Measurements from ENCODE around the gene SNX33. TPM values are rescaled to one million over a fixed set of nuclear protein-coding genes. Genes with fewer than 3 reads are reported as not detected.

The SNX33 gene
- 10 to 100 TPM; 11.0 to 19.8 (median 15.2) TPM for polyA plus RNA-seq
- long read RNA-seq, donor 1 = 0 reads
- long read RNA-seq, donor 2, full-length matches to known transcripts = 2 of 2 reads
- long read RNA-seq, donor 2, partial matches to known transcripts = 0 of 2 reads
- long read RNA-seq, donor 2, other reads (novel, unspliced or antisense) = 0 of 2 reads
- long read RNA-seq, donor 3, full-length matches to known transcripts = 1 of 1 reads
- long read RNA-seq, donor 3, partial matches to known transcripts = 0 of 1 reads
- long read RNA-seq, donor 3, other reads (novel, unspliced or antisense) = 0 of 1 reads
- long read RNA-seq, donor 4, full-length matches to known transcripts = 1 of 1 reads
- long read RNA-seq, donor 4, partial matches to known transcripts = 0 of 1 reads
- long read RNA-seq, donor 4, other reads (novel, unspliced or antisense) = 0 of 1 reads
- long read RNA-seq, donor 5 = 0 reads
- long read RNA-seq, donor 6, full-length matches to known transcripts = 3 of 3 reads
- long read RNA-seq, donor 6, partial matches to known transcripts = 0 of 3 reads
- long read RNA-seq, donor 6, other reads (novel, unspliced or antisense) = 0 of 3 reads
- long read RNA-seq, donor 7, full-length matches to known transcripts = 1 of 1 reads
- long read RNA-seq, donor 7, partial matches to known transcripts = 0 of 1 reads
- long read RNA-seq, donor 7, other reads (novel, unspliced or antisense) = 0 of 1 reads
- long read RNA-seq, donor 8 = 0 reads
- long read RNA-seq, donor 9, full-length matches to known transcripts = 2 of 2 reads
- long read RNA-seq, donor 9, partial matches to known transcripts = 0 of 2 reads
- long read RNA-seq, donor 9, other reads (novel, unspliced or antisense) = 0 of 2 reads
- long read RNA-seq, donor 10, full-length matches to known transcripts = 6 of 6 reads
- long read RNA-seq, donor 10, partial matches to known transcripts = 0 of 6 reads
- long read RNA-seq, donor 10, other reads (novel, unspliced or antisense) = 0 of 6 reads

DNA sequence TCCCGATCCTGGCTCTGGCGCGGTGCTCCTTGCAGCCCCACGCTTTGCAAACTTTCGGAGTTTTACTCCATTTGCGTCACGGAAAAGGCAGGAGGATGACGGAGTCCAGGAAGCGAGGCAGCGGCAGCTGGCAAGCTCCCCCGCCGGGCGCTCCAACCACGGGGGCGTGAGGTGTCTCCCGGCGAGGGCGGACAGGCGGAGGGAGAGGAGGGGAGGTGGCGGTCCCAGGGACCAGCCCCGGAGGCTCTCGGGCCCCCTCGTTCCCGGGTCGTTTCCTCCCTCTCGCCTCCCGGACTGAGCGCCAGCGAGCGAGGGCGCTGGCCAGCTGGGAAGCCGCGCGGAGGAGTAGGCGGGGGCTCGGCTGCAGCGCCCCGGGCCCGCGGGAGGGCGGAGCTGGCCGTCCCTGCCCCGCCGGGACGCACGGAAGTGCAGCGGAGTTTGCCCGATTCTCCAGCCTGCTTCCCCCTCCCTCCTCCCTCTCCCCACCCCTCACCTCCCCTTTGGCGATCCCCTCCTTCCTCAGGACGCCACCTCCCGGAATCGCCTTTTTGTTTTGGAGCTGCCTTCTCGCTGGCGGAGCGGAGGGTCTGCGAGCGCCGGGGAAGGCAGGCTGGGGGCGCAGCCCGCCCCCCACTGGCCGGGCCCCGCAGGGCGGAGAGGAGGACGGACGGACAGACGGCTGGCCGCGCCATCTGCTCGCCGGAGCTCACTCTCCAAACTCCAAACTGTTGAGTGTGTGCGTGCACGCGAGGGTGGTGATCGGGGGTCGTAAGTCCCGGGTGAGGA lies at the start of gene SNX33:
Gene SNX33, plus strand, starts transcription at position 543 of the 786 bp plus-strand sequence. CDS start 1,191 bp downstream, outside the sequence.
- Histone ChIP-seq H3K36me3 (ENCODE audit: control insufficient read depth in 3 of 3, insufficient read depth in 2 of 3, low read depth in 1 of 3, low read length in 3 of 3) (peaks cover 0 to 36% (median 0%) of the 10 kb centered on the region in 3 donors), H3K27me3 (ENCODE audit: control insufficient read depth in 3 of 3, insufficient read depth in 3 of 3, low read length in 3 of 3) (no peaks in the 10 kb centered on the region), H3K4me3 (ENCODE audit: low read depth in 1 of 3, low read length in 3 of 3) (peak within 1 kb of the TSS; percentile 69 to 92 (median 86)), H3K9me3 (ENCODE audit: control insufficient read depth in 2 of 2, insufficient read depth in 1 of 2, low read depth in 1 of 2, low read length in 1 of 2) (no peaks in the 10 kb centered on the region), H3K27ac (ENCODE audit: low read depth in 1 of 3, low read length in 2 of 3) (peak within 1 kb of the TSS; percentile 87 to 93 (median 89)), H3K4me1 (ENCODE audit: control insufficient read depth in 3 of 3, insufficient read depth in 2 of 3, low read depth in 1 of 3, low read length in 2 of 3) (peaks cover 4 to 50% (median 17%) of the 10 kb centered on the region in 3 donors)
- no peak for FAIRE-seq
- WGBS, 3 donors = 0% methylated on average over 45 to 76 of the region's 76 CpGs
- DNase-seq = peak; percentile 85 to 91

DNA sequence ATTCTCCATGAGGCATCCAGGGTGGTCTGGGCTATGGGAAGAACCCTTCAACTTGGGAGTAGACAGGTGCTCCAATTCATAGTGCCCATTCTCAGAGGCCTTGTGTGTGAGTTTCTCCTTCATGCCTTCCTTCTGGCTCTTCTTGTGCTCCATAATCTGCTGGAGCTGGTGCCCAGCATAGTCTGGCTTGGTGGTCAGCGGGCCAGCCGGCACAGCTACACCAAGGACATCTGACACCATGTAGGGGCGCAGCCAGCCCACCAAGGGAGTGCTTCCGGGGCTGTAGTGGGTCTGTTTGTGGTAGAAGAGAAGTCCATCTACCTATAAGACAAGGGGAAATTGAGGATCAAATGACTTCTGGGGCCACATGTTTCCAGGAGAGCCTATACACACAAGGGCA lies 49.4 kb upstream of the SNX33 start:
- no peaks in the 10 kb centered on the region for H3K4me1 ChIP-seq (ENCODE audit: control insufficient read depth in 3 of 3, insufficient read depth in 2 of 3, low read depth in 1 of 3, low read length in 2 of 3)
- no peak for FAIRE-seq
- no peaks in the 10 kb centered on the region for H3K9me3 ChIP-seq (ENCODE audit: control insufficient read depth in 2 of 2, insufficient read depth in 1 of 2, low read depth in 1 of 2, low read length in 1 of 2)
- no peak overlapping the region for H3K4me3 ChIP-seq (ENCODE audit: low read depth in 1 of 3, low read length in 3 of 3)
- no peaks in the 10 kb centered on the region for H3K27me3 ChIP-seq (ENCODE audit: control insufficient read depth in 3 of 3, insufficient read depth in 3 of 3, low read length in 3 of 3)
- no peak for DNase-seq
- WGBS, 3 donors = 91 to 99% (median 93%) methylated on average over 4 of the region's 4 CpGs
- peak overlapping the region in 1 of 3 donors; percentile 26 for H3K27ac ChIP-seq (ENCODE audit: low read depth in 1 of 3, low read length in 2 of 3)
- peaks cover 10 to 37% (median 13%) of the 10 kb centered on the region in 3 donors for H3K36me3 ChIP-seq (ENCODE audit: control insufficient read depth in 3 of 3, insufficient read depth in 2 of 3, low read depth in 1 of 3, low read length in 3 of 3)

DNA sequence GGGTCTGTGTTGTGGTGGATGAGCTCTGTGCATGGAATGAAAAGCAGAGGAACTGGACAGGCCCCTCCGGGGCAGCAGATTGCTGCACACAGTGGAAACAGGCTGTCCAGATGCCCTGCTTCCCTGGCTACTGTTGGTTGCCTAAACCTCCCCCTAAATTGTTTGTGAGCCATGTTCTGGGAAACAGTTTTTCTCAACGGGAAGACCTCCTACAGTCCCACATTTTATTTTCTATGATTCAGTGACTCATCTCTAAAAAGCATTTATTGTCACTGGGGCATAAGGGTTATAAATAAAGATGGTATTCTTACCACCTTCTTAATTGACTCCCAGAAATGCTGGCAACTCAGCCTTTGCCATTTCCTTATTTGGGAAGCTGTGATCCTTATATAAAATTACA lies 48.3 kb upstream of the SNX33 start:
- no peaks in the 10 kb centered on the region for H3K27me3 ChIP-seq (ENCODE audit: control insufficient read depth in 3 of 3, insufficient read depth in 3 of 3, low read length in 3 of 3)
- no peaks in the 10 kb centered on the region for H3K4me1 ChIP-seq (ENCODE audit: control insufficient read depth in 3 of 3, insufficient read depth in 2 of 3, low read depth in 1 of 3, low read length in 2 of 3)
- peaks cover 10 to 35% (median 13%) of the 10 kb centered on the region in 3 donors for H3K36me3 ChIP-seq (ENCODE audit: control insufficient read depth in 3 of 3, insufficient read depth in 2 of 3, low read depth in 1 of 3, low read length in 3 of 3)
- FAIRE-seq = no peak
- no peak overlapping the region for H3K4me3 ChIP-seq (ENCODE audit: low read depth in 1 of 3, low read length in 3 of 3)
- H3K27ac ChIP-seq (ENCODE audit: low read depth in 1 of 3, low read length in 2 of 3) = peak overlapping the region in 1 of 3 donors; percentile 70
- 56 to 73% (median 67%) methylated on average over 2 of the region's 2 CpGs for WGBS, 3 donors
- DNase-seq = no peak
- no peaks in the 10 kb centered on the region for H3K9me3 ChIP-seq (ENCODE audit: control insufficient read depth in 2 of 2, insufficient read depth in 1 of 2, low read depth in 1 of 2, low read length in 1 of 2)

DNA sequence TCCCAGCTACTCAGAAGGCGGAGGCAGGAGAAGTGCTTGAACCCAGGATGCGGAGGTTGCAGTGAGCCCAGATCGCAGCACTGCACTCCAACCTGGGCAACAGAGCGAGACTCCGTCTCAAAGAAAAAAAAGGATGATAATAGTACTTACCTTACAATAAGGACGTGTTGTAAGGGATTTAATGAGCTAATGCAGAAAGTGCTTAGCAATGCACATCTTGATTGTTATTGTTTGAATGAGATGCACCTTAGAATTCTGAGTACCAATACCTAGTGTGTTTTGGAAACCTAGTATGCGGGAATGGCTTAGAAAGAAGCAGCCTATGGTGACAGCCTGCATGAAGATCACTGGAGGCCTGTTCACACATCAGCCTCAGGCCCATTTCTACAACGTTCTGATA lies 41.7 kb upstream of the SNX33 start:
- Histone ChIP-seq H3K27ac (ENCODE audit: low read depth in 1 of 3, low read length in 2 of 3) (peak overlapping the region in 2 of 3 donors; percentile 9 to 52), H3K4me3 (ENCODE audit: low read depth in 1 of 3, low read length in 3 of 3) (no peak overlapping the region), H3K4me1 (ENCODE audit: control insufficient read depth in 3 of 3, insufficient read depth in 2 of 3, low read depth in 1 of 3, low read length in 2 of 3) (no peaks in the 10 kb centered on the region), H3K9me3 (ENCODE audit: control insufficient read depth in 2 of 2, insufficient read depth in 1 of 2, low read depth in 1 of 2, low read length in 1 of 2) (no peaks in the 10 kb centered on the region), H3K27me3 (ENCODE audit: control insufficient read depth in 3 of 3, insufficient read depth in 3 of 3, low read length in 3 of 3) (no peaks in the 10 kb centered on the region), H3K36me3 (ENCODE audit: control insufficient read depth in 3 of 3, insufficient read depth in 2 of 3, low read depth in 1 of 3, low read length in 3 of 3) (peaks cover 7 to 46% (median 15%) of the 10 kb centered on the region in 3 donors)
- WGBS, 3 donors = 92 to 94% (median 93%) methylated on average over 8 of the region's 8 CpGs
- no peak for FAIRE-seq
- no peak for DNase-seq

DNA sequence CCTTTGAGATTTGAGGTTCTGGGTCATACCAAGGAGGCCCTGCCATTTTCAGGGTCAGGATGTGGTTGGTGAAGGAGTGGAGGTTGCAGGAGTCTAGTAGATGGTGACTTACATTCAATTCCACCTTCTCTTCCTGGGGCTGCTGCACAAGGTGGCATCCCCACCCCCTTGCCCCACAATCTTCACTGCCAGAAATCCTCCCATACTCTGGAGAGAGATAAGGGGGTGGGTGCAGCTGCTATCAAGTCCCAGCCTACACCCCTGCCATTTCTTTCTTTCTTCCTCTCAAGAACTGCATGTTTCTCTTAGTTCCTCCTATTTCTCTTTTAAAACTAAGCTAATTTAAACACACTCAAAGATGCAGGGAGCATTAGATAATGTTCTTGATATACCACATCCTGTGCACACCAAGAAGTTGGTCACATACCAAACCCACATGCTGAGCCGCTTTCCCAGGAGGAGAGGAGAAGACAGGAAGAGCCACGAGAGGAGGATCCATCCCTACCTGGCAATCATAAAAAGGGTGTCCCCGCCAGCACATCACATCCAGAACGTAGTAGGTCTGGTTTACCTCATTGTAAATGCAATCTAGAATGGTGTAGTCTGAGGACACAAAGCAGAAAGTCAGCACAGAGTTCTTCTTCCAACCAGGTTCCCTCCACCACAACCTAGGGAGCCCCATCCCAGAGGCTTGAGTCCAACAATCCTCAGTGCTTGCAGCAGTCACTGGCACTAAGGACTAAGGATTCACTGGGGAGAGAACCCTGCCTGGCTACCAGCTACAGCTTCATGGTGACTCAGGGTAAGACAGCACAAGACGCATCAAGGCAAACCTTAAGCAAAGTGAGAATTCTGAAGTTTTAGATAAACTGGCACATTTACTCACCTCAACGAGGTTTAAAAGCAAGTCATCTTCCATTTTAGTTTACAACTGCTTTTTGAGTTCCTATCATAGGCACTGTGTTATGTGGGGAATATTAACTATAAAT lies 40.7 kb upstream of the SNX33 start:
- Histone ChIP-seq H3K4me3 (ENCODE audit: low read depth in 1 of 3, low read length in 3 of 3) (no peak overlapping the region), H3K4me1 (ENCODE audit: control insufficient read depth in 3 of 3, insufficient read depth in 2 of 3, low read depth in 1 of 3, low read length in 2 of 3) (no peaks in the 10 kb centered on the region), H3K9me3 (ENCODE audit: control insufficient read depth in 2 of 2, insufficient read depth in 1 of 2, low read depth in 1 of 2, low read length in 1 of 2) (no peaks in the 10 kb centered on the region), H3K27ac (ENCODE audit: low read depth in 1 of 3, low read length in 2 of 3) (peak overlapping the region in 1 of 3 donors; percentile 9), H3K27me3 (ENCODE audit: control insufficient read depth in 3 of 3, insufficient read depth in 3 of 3, low read length in 3 of 3) (no peaks in the 10 kb centered on the region), H3K36me3 (ENCODE audit: control insufficient read depth in 3 of 3, insufficient read depth in 2 of 3, low read depth in 1 of 3, low read length in 3 of 3) (peaks cover 9 to 53% (median 15%) of the 10 kb centered on the region in 3 donors)
- 69 to 78% (median 71%) methylated on average over 6 of the region's 6 CpGs for WGBS, 3 donors
- DNase-seq (peak in 1 of 2 donors; percentile 56), FAIRE-seq (no peak)

- Histone ChIP-seq H3K27me3 (ENCODE audit: control insufficient read depth in 3 of 3, insufficient read depth in 3 of 3, low read length in 3 of 3) (no peaks in the 10 kb centered on the region), H3K36me3 (ENCODE audit: control insufficient read depth in 3 of 3, insufficient read depth in 2 of 3, low read depth in 1 of 3, low read length in 3 of 3) (peaks cover 7 to 53% (median 25%) of the 10 kb centered on the region in 3 donors), H3K4me1 (ENCODE audit: control insufficient read depth in 3 of 3, insufficient read depth in 2 of 3, low read depth in 1 of 3, low read length in 2 of 3) (no peaks in the 10 kb centered on the region), H3K4me3 (ENCODE audit: low read depth in 1 of 3, low read length in 3 of 3) (no peak overlapping the region), H3K9me3 (ENCODE audit: control insufficient read depth in 2 of 2, insufficient read depth in 1 of 2, low read depth in 1 of 2, low read length in 1 of 2) (no peaks in the 10 kb centered on the region), H3K27ac (ENCODE audit: low read depth in 1 of 3, low read length in 2 of 3) (no peak overlapping the region)
- DNase-seq = no peak
- no peak for FAIRE-seq
Measured at GRCh38 chr15:75616766-75617165, 30.9 kb upstream of the SNX33 start.

DNA sequence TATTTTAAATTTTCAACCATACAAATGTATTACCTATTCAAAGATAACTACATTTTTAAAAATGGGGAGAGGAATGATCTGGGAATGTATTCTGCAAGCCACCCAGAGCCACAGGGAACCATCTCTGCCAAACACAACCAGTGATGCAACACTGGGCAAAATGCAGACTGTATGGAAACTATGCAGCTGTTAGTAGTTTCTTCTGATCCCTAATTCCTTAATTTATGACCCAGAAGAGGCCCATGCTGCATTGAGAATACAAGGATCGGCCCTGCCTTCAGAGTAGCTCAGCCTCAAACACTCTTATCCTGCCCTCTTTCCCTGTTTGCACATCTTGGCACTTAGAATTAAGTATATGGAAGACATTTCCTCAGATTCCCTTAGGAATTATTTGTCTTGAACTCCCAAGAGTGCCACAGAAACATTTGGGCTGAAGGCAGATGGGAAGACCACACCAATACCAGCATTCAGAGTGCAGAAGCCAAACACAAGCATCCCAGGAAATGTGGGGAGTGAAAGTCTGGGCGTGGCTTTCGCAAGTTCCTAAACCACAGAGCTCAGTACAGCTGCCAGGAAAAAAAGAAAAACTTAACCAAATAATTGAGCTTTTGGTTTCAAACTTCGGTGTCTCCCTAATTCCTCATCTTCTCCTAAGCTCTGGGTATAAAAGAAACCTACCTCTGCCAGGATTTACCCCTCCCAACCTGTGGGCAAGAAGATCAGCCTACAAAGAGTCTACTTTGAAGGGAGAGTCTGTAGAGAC lies 27.5 kb upstream of the SNX33 start:
- DNase-seq (no peak), FAIRE-seq (no peak)
- Histone ChIP-seq H3K27ac (ENCODE audit: low read depth in 1 of 3, low read length in 2 of 3) (peak overlapping the region in 1 of 3 donors; percentile 56), H3K4me3 (ENCODE audit: low read depth in 1 of 3, low read length in 3 of 3) (no peak overlapping the region), H3K27me3 (ENCODE audit: control insufficient read depth in 3 of 3, insufficient read depth in 3 of 3, low read length in 3 of 3) (no peaks in the 10 kb centered on the region), H3K9me3 (ENCODE audit: control insufficient read depth in 2 of 2, insufficient read depth in 1 of 2, low read depth in 1 of 2, low read length in 1 of 2) (no peaks in the 10 kb centered on the region), H3K4me1 (ENCODE audit: control insufficient read depth in 3 of 3, insufficient read depth in 2 of 3, low read depth in 1 of 3, low read length in 2 of 3) (no peaks in the 10 kb centered on the region), H3K36me3 (ENCODE audit: control insufficient read depth in 3 of 3, insufficient read depth in 2 of 3, low read depth in 1 of 3, low read length in 3 of 3) (peaks cover 7 to 39% (median 20%) of the 10 kb centered on the region in 3 donors)
- 34 to 60% (median 58%) methylated on average over 4 of the region's 4 CpGs for WGBS, 3 donors
